ENCODE data around the gene ALCAM. TPM values are rescaled to one million over a fixed set of nuclear protein-coding genes. Genes with fewer than 3 reads are reported as not detected.

ALCAM gene
- total RNA-seq, 4 donors from 2014 or later, result 5.9 to 151 (median 19.0) TPM

GRCh38 chr3:105529456-105529855 is 162.7 kb downstream of the ALCAM start:
- Histone ChIP-seq H3K27ac (no peak overlapping the region), H3K36me3 (no peaks in the 10 kb centered on the region), H3K27me3 (no peaks in the 10 kb centered on the region), H3K4me3 (no peak overlapping the region), H3K4me1 (no peaks in the 10 kb centered on the region), H3K9me3 (no peaks in the 10 kb centered on the region)
- TF ChIP-seq POLR2A (IDR thresholded peaks at IDR 0.05) (no peak), CTCF (IDR thresholded peaks at IDR 0.05) (no peak)
- no peak for DNase-seq
- intact Hi-C loops (cut with DNase I; ENCODE audit: low total_unique reads), result no loop called here

- H3K27me3 ChIP-seq, result no peaks in the 10 kb centered on the region
- no peak overlapping the region for H3K27ac ChIP-seq
- no peaks in the 10 kb centered on the region for H3K4me1 ChIP-seq
- H3K9me3 ChIP-seq, result no peaks in the 10 kb centered on the region
- H3K4me3 ChIP-seq, result no peak overlapping the region
- H3K36me3 ChIP-seq, result no peaks in the 10 kb centered on the region
- DNase-seq, result no peak
- no peak for TF ChIP-seq CTCF (IDR thresholded peaks at IDR 0.05)
- TF ChIP-seq POLR2A (IDR thresholded peaks at IDR 0.05), result no peak
- intact Hi-C loops (cut with DNase I; ENCODE audit: low total_unique reads), result no loop called here
These were observed 165.5 kb downstream of the ALCAM start for GRCh38 chr3:105532251-105532650.

- Histone ChIP-seq H3K36me3 (no peaks in the 10 kb centered on the region), H3K9me3 (no peaks in the 10 kb centered on the region), H3K27me3 (no peaks in the 10 kb centered on the region), H3K4me1 (no peaks in the 10 kb centered on the region), H3K4me3 (no peak overlapping the region), H3K27ac (no peak overlapping the region)
- intact Hi-C loops (cut with DNase I; ENCODE audit: low total_unique reads), result no loop called here
- TF ChIP-seq CTCF (IDR thresholded peaks at IDR 0.05) (no peak), POLR2A (IDR thresholded peaks at IDR 0.05) (no peak)
- DNase-seq, result no peak
These were observed 167.3 kb downstream of the ALCAM start for GRCh38 chr3:105533960-105534359.

GRCh38 chr3:105534491-105534890 is 167.8 kb downstream of the ALCAM start:
- H3K4me3 ChIP-seq, result no peak overlapping the region
- TF ChIP-seq POLR2A (IDR thresholded peaks at IDR 0.05) (no peak), CTCF (IDR thresholded peaks at IDR 0.05) (no peak)
- intact Hi-C loops (cut with DNase I; ENCODE audit: low total_unique reads), result no loop called here
- DNase-seq, result no peak
- no peaks in the 10 kb centered on the region for H3K9me3 ChIP-seq
- H3K27me3 ChIP-seq, result no peaks in the 10 kb centered on the region
- H3K4me1 ChIP-seq, result no peaks in the 10 kb centered on the region
- no peaks in the 10 kb centered on the region for H3K36me3 ChIP-seq
- H3K27ac ChIP-seq, result no peak overlapping the region

- TF ChIP-seq POLR2A (IDR thresholded peaks at IDR 0.05) (no peak), CTCF (IDR thresholded peaks at IDR 0.05) (no peak)
- Histone ChIP-seq H3K4me3 (no peak overlapping the region), H3K9me3 (no peaks in the 10 kb centered on the region), H3K27me3 (no peaks in the 10 kb centered on the region), H3K27ac (no peak overlapping the region), H3K4me1 (no peaks in the 10 kb centered on the region), H3K36me3 (no peaks in the 10 kb centered on the region)
- no peak for DNase-seq
- intact Hi-C loops (cut with DNase I; ENCODE audit: low total_unique reads), result no loop called here
These were observed 170.8 kb downstream of the ALCAM start for GRCh38 chr3:105537371-105538080.

Data from uterus (tissue), 4 donors.